Neuronal stem cell (in vitro differentiated cells): ENCODE results near the gene PER1.

Experiments
- DNase-seq: peaks from one replicate; pipeline ENCODE4 v3.0.0-alpha.2; 2013; ENCODE audit warnings: low spot score
- H2AFZ ChIP-seq: one replicate; pipeline ENCODE4 v1.6.1; 2013; ENCODE audit warnings: mild to moderate bottlenecking, low read length, inconsistent platforms
- H2AK5ac ChIP-seq: 2 replicates; pipeline ENCODE4 v1.6.1; 2013; ENCODE audit warnings: low read depth, mild to moderate bottlenecking, inconsistent platforms, low read length, moderate library complexity, mixed read lengths
- H2BK120ac ChIP-seq: 2 replicates; pipeline ENCODE4 v1.6.1; 2013; ENCODE audit warnings: low read depth, mild to moderate bottlenecking, inconsistent platforms, low read length, moderate library complexity, mixed read lengths
- H2BK12ac ChIP-seq: one replicate; pipeline ENCODE4 v1.6.1; 2013; ENCODE audit warnings: low read length, inconsistent platforms
- H2BK15ac ChIP-seq: 2 replicates; pipeline ENCODE4 v1.6.1; 2013; ENCODE audit warnings: mild to moderate bottlenecking, low read length, inconsistent platforms, mixed read lengths
- H2BK5ac ChIP-seq: one replicate; pipeline ENCODE4 v1.6.1; 2013; ENCODE audit warnings: inconsistent platforms, mild to moderate bottlenecking, low read length, moderate library complexity
- H3K14ac ChIP-seq: one replicate; pipeline ENCODE4 v1.6.1; 2013; ENCODE audit warnings: low read length, inconsistent platforms
- H3K18ac ChIP-seq: 2 replicates; pipeline ENCODE4 v1.6.1; 2013; ENCODE audit warnings: low read length, inconsistent platforms
- H3K23ac ChIP-seq: 2 replicates; pipeline ENCODE4 v1.6.1; 2013; ENCODE audit warnings: low read depth, mild to moderate bottlenecking, mixed read lengths, low read length, inconsistent platforms; ENCODE audit not compliant: poor library complexity
- H3K27ac ChIP-seq: replicated peaks from 3 replicates; pipeline ENCODE4 v1.5.1; 2013; ENCODE audit warnings: low read length, inconsistent platforms
- H3K27me3 ChIP-seq, 3 experiments: 2 replicates each; pipeline ENCODE4 v1.6.1; 2013; ENCODE audit warnings: low read length in 3 of 3, mild to moderate bottlenecking in 2 of 3, inconsistent platforms in 1 of 3, low read depth in 1 of 3, mixed read lengths in 1 of 3, moderate library complexity in 1 of 3; ENCODE audit not compliant: control insufficient read depth in 3 of 3, insufficient read depth in 3 of 3
- H3K36me3 ChIP-seq, 2 donors: replicated peaks in 1 of 2; 2 replicates each; pipeline ENCODE4 v1.6.1; 2013; ENCODE audit warnings: low read length in 2 of 2; ENCODE audit not compliant: control insufficient read depth in 2 of 2, insufficient read depth in 2 of 2
- H3K4ac ChIP-seq: 2 replicates; pipeline ENCODE4 v1.6.1; 2013; ENCODE audit warnings: inconsistent platforms, mild to moderate bottlenecking, low read length, moderate library complexity
- H3K4me1 ChIP-seq, 2 donors: 1 replicate in 1 of 2; 2 replicates in 1 of 2; pipeline ENCODE4 v1.6.1; 2013; ENCODE audit warnings: low read length in 2 of 2, low read depth in 1 of 2; ENCODE audit not compliant: control insufficient read depth in 2 of 2, insufficient read depth in 1 of 2
- H3K4me2 ChIP-seq: one replicate; pipeline ENCODE4 v1.6.1; 2013; ENCODE audit warnings: mild to moderate bottlenecking, low read length, inconsistent platforms; ENCODE audit not compliant: insufficient read depth, poor library complexity, severe bottlenecking
- H3K4me3 ChIP-seq, 2 donors: 2 replicates each; pipeline ENCODE4 v1.5.1; 2013; ENCODE audit warnings: low read length in 2 of 2, mild to moderate bottlenecking in 2 of 2, inconsistent platforms in 1 of 2, moderate library complexity in 1 of 2
- H3K79me1 ChIP-seq: one replicate; pipeline ENCODE4 v1.6.1; 2013; ENCODE audit warnings: low read depth, mild to moderate bottlenecking, inconsistent platforms, low read length, moderate library complexity
- H3K9ac ChIP-seq: one replicate; pipeline ENCODE4 v1.6.1; 2013; ENCODE audit warnings: mild to moderate bottlenecking, low read depth, low read length, inconsistent platforms; ENCODE audit not compliant: poor library complexity
- H3K9me3 ChIP-seq, 2 donors: replicated peaks in 1 of 2; 2 replicates each; pipeline versions ENCODE3 to v1.6.1; 2013; ENCODE audit warnings: low read length in 2 of 2, mild to moderate bottlenecking in 2 of 2, inconsistent platforms in 1 of 2, low read depth in 1 of 2, mixed read lengths in 1 of 2, moderate library complexity in 1 of 2; ENCODE audit not compliant: control insufficient read depth in 2 of 2, insufficient read depth in 1 of 2
- H4K8ac ChIP-seq: one replicate; pipeline ENCODE4 v1.6.1; 2013; ENCODE audit warnings: low read depth, mild to moderate bottlenecking, inconsistent platforms, low read length, moderate library complexity
- H4K91ac ChIP-seq: one replicate; pipeline ENCODE4 v1.6.1; 2013; ENCODE audit warnings: low read length, low read depth, mild to moderate bottlenecking, inconsistent platforms; ENCODE audit not compliant: poor library complexity
- WGBS, 2 donors: extraction: QIAGEN DNeasy Blood & Tissue Kit; methylation state at CpG; one replicate each; pipeline ENCODE4 v1.1.7; 2013; ENCODE audit warnings: missing lambda C conversion rate in 2 of 2, mixed read lengths in 1 of 2; ENCODE audit not compliant: insufficient read length in 2 of 2, insufficient replicate concordance in 1 of 2; ENCODE audit errors: extremely low coverage in 2 of 2; 5-methylcytosine and 5-hydroxymethylcytosine counted together

The PER1 gene

DNA sequence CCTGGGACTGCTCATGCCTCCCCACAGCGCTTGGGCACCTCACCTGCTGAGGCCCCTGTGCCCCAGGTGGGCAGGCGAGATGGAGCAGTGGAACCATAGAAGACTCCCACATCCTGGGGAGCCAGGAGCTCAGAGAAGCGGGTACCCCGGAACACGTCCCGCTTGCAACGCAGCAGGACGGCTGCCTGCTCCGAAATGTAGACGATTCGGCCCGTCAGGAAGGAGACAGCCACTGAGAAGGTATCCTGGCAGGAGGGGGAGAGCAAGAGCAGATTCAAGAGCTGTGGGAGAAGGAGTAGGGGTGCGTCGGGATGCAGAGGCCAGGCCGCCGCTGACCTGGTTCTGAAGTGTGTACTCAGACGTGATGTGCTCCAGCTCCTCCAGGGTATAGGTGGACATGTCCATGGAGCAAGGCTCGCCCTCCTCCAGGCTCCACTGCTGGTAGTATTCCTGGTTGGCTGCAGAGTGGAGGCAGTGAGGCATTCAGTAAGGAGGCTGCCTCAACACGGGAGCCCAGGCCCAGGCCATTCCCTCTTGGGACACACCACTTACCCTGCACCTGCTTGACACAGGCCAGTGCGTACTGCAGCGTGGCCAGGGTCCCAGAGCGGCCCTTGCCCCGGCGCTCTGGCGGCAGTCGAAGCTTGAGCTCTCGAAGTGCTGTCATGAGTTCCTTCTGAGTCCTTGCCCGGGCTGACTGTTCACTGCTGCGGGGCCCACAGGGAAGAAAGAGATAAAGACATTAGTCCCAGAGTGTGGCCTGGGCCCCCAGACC lies 2.6 kb downstream of the PER1 start:
- H4K91ac ChIP-seq = no peak overlapping the region
- H3K14ac ChIP-seq = no peak overlapping the region
- H3K36me3 ChIP-seq = peaks cover 42 to 53% of the 10 kb centered on the region in 2 donors
- H3K18ac ChIP-seq = no peak overlapping the region
- no CpG with 5 or more reads among the region's 29 CpGs for WGBS, 2 donors
- H3K9me3 ChIP-seq = no peaks in the 10 kb centered on the region
- H3K9ac ChIP-seq = no peak overlapping the region
- no peak overlapping the region for H2BK12ac ChIP-seq
- no peak overlapping the region for H4K8ac ChIP-seq
- no peak for DNase-seq
- H2BK15ac ChIP-seq = peak overlapping the region; percentile 45
- no peak overlapping the region for H3K4ac ChIP-seq
- no peak overlapping the region for H3K4me2 ChIP-seq
- H2BK5ac ChIP-seq = no peak overlapping the region
- H3K27me3 ChIP-seq = no peaks in the 10 kb centered on the region
- peaks cover 8% of the 10 kb centered on the region for H3K79me1 ChIP-seq
- no peak overlapping the region for H2AFZ ChIP-seq
- H2AK5ac ChIP-seq = no peak overlapping the region
- H3K4me1 ChIP-seq = peaks cover 20 to 23% of the 10 kb centered on the region in 2 donors
- no peak overlapping the region for H3K23ac ChIP-seq
- peak overlapping the region in 1 of 2 donors; percentile 21 for H3K4me3 ChIP-seq
- no peak overlapping the region for H3K27ac ChIP-seq
- H2BK120ac ChIP-seq = no peak overlapping the region

DNA sequence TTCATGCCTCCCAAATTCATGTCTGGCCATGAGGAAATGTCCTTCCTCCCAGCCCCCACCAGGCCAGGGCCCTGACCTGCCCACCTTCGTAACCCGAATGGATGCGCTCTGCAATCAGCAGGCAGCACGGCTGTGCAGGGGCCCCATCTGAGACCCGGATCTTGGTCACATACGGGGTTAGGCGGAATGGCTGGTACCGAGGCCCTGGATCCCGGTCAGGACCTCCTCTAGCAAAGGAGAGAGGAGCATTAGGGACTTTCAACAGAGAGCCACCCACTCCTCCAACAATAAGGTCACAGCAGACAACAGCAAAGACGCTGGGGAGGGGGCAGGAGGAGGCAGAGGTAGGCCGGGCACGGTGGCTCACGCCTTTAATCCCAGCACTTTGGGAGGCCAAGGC lies 3.6 kb downstream of the PER1 start:
- no peak overlapping the region for H3K23ac ChIP-seq
- no peak overlapping the region for H4K8ac ChIP-seq
- peaks cover 10% of the 10 kb centered on the region for H3K79me1 ChIP-seq
- no peak overlapping the region for H3K18ac ChIP-seq
- peaks cover 15 to 16% of the 10 kb centered on the region in 2 donors for H3K4me1 ChIP-seq
- H2AK5ac ChIP-seq = no peak overlapping the region
- H3K4me2 ChIP-seq = no peak overlapping the region
- H3K9me3 ChIP-seq = no peaks in the 10 kb centered on the region
- H3K27me3 ChIP-seq = no peaks in the 10 kb centered on the region
- H3K4me3 ChIP-seq = no peak overlapping the region
- no peak overlapping the region for H2BK15ac ChIP-seq
- peaks cover 52 to 63% of the 10 kb centered on the region in 2 donors for H3K36me3 ChIP-seq
- H2AFZ ChIP-seq = no peak overlapping the region
- H3K9ac ChIP-seq = no peak overlapping the region
- H3K27ac ChIP-seq = no peak overlapping the region
- H3K4ac ChIP-seq = no peak overlapping the region
- WGBS, 2 donors = no CpG with 5 or more reads among the region's 13 CpGs
- H4K91ac ChIP-seq = no peak overlapping the region
- no peak overlapping the region for H2BK5ac ChIP-seq
- H2BK120ac ChIP-seq = no peak overlapping the region
- no peak overlapping the region for H2BK12ac ChIP-seq
- no peak overlapping the region for H3K14ac ChIP-seq
- DNase-seq = no peak

DNA sequence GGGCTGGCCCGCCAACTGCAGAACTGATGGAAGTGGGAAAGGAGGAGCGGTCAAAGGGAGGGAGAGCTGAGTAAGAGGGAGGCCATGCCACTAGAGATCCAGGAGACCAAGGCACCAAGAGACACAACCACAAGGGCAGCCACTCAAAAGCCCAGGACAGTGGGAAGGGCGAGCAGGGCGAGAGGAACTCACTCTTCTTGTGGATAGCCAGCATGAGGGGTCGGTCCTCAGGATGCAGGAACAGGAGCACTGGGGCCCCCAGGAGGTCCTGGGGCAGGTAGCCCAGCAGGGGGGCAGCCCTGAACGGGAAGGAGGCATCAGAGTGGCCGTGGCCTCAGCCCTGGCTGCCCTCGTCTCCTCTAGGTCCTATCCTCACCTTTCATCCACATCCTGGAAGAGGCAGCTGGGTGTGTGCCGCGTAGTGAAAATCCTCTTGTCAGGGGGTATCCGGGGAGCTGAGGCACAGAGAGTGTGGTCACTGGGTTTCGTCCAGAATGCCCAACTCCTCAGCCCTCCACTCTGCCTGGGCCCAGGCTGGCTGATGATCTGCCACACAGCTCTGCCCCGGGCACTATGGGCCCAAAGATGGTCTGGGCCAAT lies 4.3 kb downstream of the PER1 start:
- no peak overlapping the region for H4K8ac ChIP-seq
- no peak overlapping the region for H2AK5ac ChIP-seq
- peaks cover 11% of the 10 kb centered on the region for H3K79me1 ChIP-seq
- no peaks in the 10 kb centered on the region for H3K27me3 ChIP-seq
- no peak overlapping the region for H3K4me3 ChIP-seq
- H2AFZ ChIP-seq = no peak overlapping the region
- no peak overlapping the region for H3K9ac ChIP-seq
- H3K4ac ChIP-seq = no peak overlapping the region
- H2BK12ac ChIP-seq = no peak overlapping the region
- H2BK15ac ChIP-seq = no peak overlapping the region
- peaks cover 9 to 10% of the 10 kb centered on the region in 2 donors for H3K4me1 ChIP-seq
- WGBS, 2 donors = no CpG with 5 or more reads among the region's 13 CpGs
- H3K27ac ChIP-seq = no peak overlapping the region
- no peak for DNase-seq
- H3K14ac ChIP-seq = no peak overlapping the region
- no peak overlapping the region for H2BK120ac ChIP-seq
- no peaks in the 10 kb centered on the region for H3K9me3 ChIP-seq
- H3K36me3 ChIP-seq = peaks cover 53 to 68% of the 10 kb centered on the region in 2 donors
- no peak overlapping the region for H4K91ac ChIP-seq
- H3K23ac ChIP-seq = no peak overlapping the region
- H3K4me2 ChIP-seq = no peak overlapping the region
- H2BK5ac ChIP-seq = no peak overlapping the region
- no peak overlapping the region for H3K18ac ChIP-seq

DNA sequence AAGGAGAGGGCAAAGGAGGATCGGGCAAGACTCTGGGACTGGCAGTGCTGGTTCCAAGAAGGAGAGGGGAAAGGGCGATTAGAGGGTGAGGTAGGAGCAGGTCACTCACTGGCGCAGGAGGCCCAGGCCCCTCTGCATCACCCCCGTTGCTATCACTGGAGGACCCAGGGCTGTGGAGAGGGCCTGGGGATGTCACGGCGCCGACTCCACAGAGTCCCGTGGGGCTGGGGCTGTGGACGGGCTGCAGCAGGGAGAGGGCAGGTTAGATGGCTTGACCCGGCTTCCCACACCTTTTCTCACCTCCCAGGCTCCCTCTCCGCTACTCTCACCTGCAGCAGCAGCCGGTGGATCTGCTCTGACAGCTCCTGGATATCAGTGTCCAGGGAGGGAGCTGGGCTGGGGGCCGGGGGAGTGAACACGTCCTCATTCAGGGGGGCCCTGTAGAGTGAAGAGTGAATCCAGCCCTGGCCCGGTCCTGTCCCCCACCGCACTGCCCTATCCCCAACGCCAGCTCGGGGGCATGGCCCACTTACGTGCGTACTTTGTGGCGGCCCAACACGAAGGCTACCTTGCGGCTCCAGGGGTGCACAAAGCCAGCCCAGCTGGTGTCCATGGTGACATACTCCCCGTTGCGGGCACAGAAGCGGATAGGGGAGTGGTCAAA lies 4.9 kb downstream of the PER1 start:
- Histone ChIP-seq H3K23ac (peak overlapping the region; percentile 37), H3K27ac (no peak overlapping the region), H3K18ac (no peak overlapping the region), H2AFZ (no peak overlapping the region), H3K36me3 (peaks cover 59 to 74% of the 10 kb centered on the region in 2 donors), H2BK15ac (no peak overlapping the region), H3K79me1 (peaks cover 14% of the 10 kb centered on the region), H3K4me1 (peaks cover 4% of the 10 kb centered on the region in 2 donors), H4K91ac (no peak overlapping the region), H3K27me3 (no peaks in the 10 kb centered on the region), H3K4me3 (no peak overlapping the region), H2BK5ac (no peak overlapping the region), H3K14ac (no peak overlapping the region), H3K9ac (no peak overlapping the region), H4K8ac (no peak overlapping the region), H3K9me3 (no peaks in the 10 kb centered on the region), H2BK12ac (no peak overlapping the region), H3K4ac (no peak overlapping the region), H3K4me2 (no peak overlapping the region), H2AK5ac (no peak overlapping the region), H2BK120ac (no peak overlapping the region)
- WGBS, 2 donors = no CpG with 5 or more reads among the region's 26 CpGs
- no peak for DNase-seq
